Measurements from ENCODE around the gene MYMX. TPM values are rescaled to one million over a fixed set of nuclear protein-coding genes. Genes with fewer than 3 reads are reported as not detected.

The MYMX gene
- total RNA-seq, 2 experiments from 2014 or later, result not detected

- no peaks in the 10 kb centered on the region for H3K27me3 ChIP-seq (ENCODE audit: control insufficient read depth in 1 of 2, insufficient read depth in 2 of 2, low read length in 2 of 2)
- ATAC-seq (ENCODE audit: poor library complexity) (no peak), DNase-seq (no peak)
- no peaks in the 10 kb centered on the region for H3K36me3 ChIP-seq (ENCODE audit: insufficient read depth, low read length)
- ChIA-PET POLR2A (no interaction called here), CTCF (no interaction called here)
- Mint-ChIP-seq H3K9me3 (no peaks in the 10 kb centered on the region), H3K4me1 (ENCODE audit: low read depth) (no peaks in the 10 kb centered on the region), H3K36me3 (ENCODE audit: low read depth) (no peaks in the 10 kb centered on the region), H3K27ac (no peak overlapping the region), H3K4me3 (no peak overlapping the region), H3K27me3 (no peaks in the 10 kb centered on the region)
- H3K4me1 ChIP-seq (ENCODE audit: insufficient read depth, low read length), result peaks cover 9% of the 10 kb centered on the region
- intact Hi-C loops (cut with DNase I, micrococcal nuclease), result no loop called here
- no peak overlapping the region for H3K4me3 ChIP-seq (ENCODE audit: low read length)
- no peaks in the 10 kb centered on the region for H3K9me3 ChIP-seq (ENCODE audit: control insufficient read depth in 1 of 2, insufficient read depth in 1 of 2, low read length in 2 of 2)
- TF ChIP-seq CTCF (IDR thresholded peaks at IDR 0.05), result no peak
- no peak overlapping the region for H3K27ac ChIP-seq (ENCODE audit: low read depth in 1 of 2, low read length in 2 of 2)
These were observed 38.2 kb upstream of the MYMX start for GRCh38 chr6:44178424-44179071.

GRCh38 chr6:44179072-44179536 lies 37.6 kb upstream of the MYMX start:
- H3K27me3 Mint-ChIP-seq, result no peaks in the 10 kb centered on the region
- TF ChIP-seq CTCF (IDR thresholded peaks at IDR 0.05), result no peak
- Histone ChIP-seq H3K27ac (ENCODE audit: low read depth in 1 of 2, low read length in 2 of 2) (no peak overlapping the region), H3K27me3 (ENCODE audit: control insufficient read depth in 1 of 2, insufficient read depth in 2 of 2, low read length in 2 of 2) (peaks cover 0 to 2% of the 10 kb centered on the region in 2 experiments), H3K36me3 (ENCODE audit: insufficient read depth, low read length) (no peaks in the 10 kb centered on the region), H3K9me3 (ENCODE audit: control insufficient read depth in 1 of 2, insufficient read depth in 1 of 2, low read length in 2 of 2) (no peaks in the 10 kb centered on the region), H3K4me1 (ENCODE audit: insufficient read depth, low read length) (peaks cover 9% of the 10 kb centered on the region), H3K4me3 (ENCODE audit: low read length) (no peak overlapping the region)
- ChIA-PET CTCF (no interaction called here), POLR2A (no interaction called here)
- no peaks in the 10 kb centered on the region for H3K36me3 Mint-ChIP-seq (ENCODE audit: low read depth)
- H3K27ac Mint-ChIP-seq, result no peak overlapping the region
- no peak overlapping the region for H3K4me3 Mint-ChIP-seq
- no peak for ATAC-seq (ENCODE audit: poor library complexity)
- no peak for DNase-seq
- intact Hi-C loops (cut with DNase I, micrococcal nuclease), result no loop called here
- H3K9me3 Mint-ChIP-seq, result no peaks in the 10 kb centered on the region
- H3K4me1 Mint-ChIP-seq (ENCODE audit: low read depth), result no peaks in the 10 kb centered on the region

- intact Hi-C loops (cut with DNase I, micrococcal nuclease), result no loop called here
- POLR2A ChIA-PET, result no interaction called here
- no peak overlapping the region for H3K4me3 Mint-ChIP-seq
- H3K36me3 Mint-ChIP-seq (ENCODE audit: low read depth), result no peaks in the 10 kb centered on the region
- H3K4me1 Mint-ChIP-seq (ENCODE audit: low read depth), result no peaks in the 10 kb centered on the region
- Histone ChIP-seq H3K4me1 (ENCODE audit: insufficient read depth, low read length) (peaks cover 9% of the 10 kb centered on the region), H3K4me3 (ENCODE audit: low read length) (no peak overlapping the region), H3K36me3 (ENCODE audit: insufficient read depth, low read length) (no peaks in the 10 kb centered on the region), H3K27ac (ENCODE audit: low read depth in 1 of 2, low read length in 2 of 2) (no peak overlapping the region), H3K27me3 (ENCODE audit: control insufficient read depth in 1 of 2, insufficient read depth in 2 of 2, low read length in 2 of 2) (peaks cover 0 to 4% of the 10 kb centered on the region in 2 experiments), H3K9me3 (ENCODE audit: control insufficient read depth in 1 of 2, insufficient read depth in 1 of 2, low read length in 2 of 2) (no peaks in the 10 kb centered on the region)
- H3K27me3 Mint-ChIP-seq, result no peaks in the 10 kb centered on the region
- TF ChIP-seq CTCF (IDR thresholded peaks at IDR 0.05), result no peak
- CTCF ChIA-PET, result interaction anchor here (0.8 kb wide), 1 partner anchor 159 kb away, joined by 3 read pairs; no protein-coding TSS in a partner anchor
- ATAC-seq (ENCODE audit: poor library complexity) (no peak), DNase-seq (no peak)
- H3K27ac Mint-ChIP-seq, result no peak overlapping the region
- no peaks in the 10 kb centered on the region for H3K9me3 Mint-ChIP-seq
These were observed 37.1 kb upstream of the MYMX start for GRCh38 chr6:44179648-44180047.

Data from CD4-positive, alpha-beta T cell (primary cell).